BLaER1 (cell line): ENCODE data around the gene FOLR1.

ENCODE experiments used
- H3K27ac ChIP-seq: shearing (Covaris generic); formaldehyde crosslinking; 2 replicates; pipeline ENCODE4 v1.8.1; 2022
- H3K27me3 ChIP-seq: shearing (Covaris generic); formaldehyde crosslinking; 2 replicates; pipeline ENCODE4 v1.8.1; 2022
- H3K36me3 ChIP-seq: shearing (Covaris generic); formaldehyde crosslinking; 2 replicates; pipeline ENCODE4 v1.8.1; 2022
- H3K4me1 ChIP-seq: shearing (Covaris generic); formaldehyde crosslinking; 2 replicates; pipeline ENCODE4 v1.8.1; 2022
- H3K4me2 ChIP-seq: shearing (Covaris generic); formaldehyde crosslinking; 2 replicates; pipeline ENCODE4 v1.8.1; 2022
- H3K4me3 ChIP-seq: shearing (Covaris generic); formaldehyde crosslinking; 2 replicates; pipeline ENCODE4 v1.8.1; 2022
- H3K9ac ChIP-seq: shearing (Covaris generic); formaldehyde crosslinking; 2 replicates; pipeline ENCODE4 v1.8.1; 2022
- H3K9me3 ChIP-seq: shearing (Covaris generic); formaldehyde crosslinking; 2 replicates; pipeline ENCODE4 v1.8.1; 2022
- H4K20me1 ChIP-seq: shearing (Covaris generic); formaldehyde crosslinking; 2 replicates; pipeline ENCODE4 v1.8.1; 2022
- Cebpa-rat ChIP-seq: shearing (Covaris generic); IDR thresholded peaks from 2 replicates; pipeline ENCODE4 v1.8.1; 2022

Gene FOLR1

DNA sequence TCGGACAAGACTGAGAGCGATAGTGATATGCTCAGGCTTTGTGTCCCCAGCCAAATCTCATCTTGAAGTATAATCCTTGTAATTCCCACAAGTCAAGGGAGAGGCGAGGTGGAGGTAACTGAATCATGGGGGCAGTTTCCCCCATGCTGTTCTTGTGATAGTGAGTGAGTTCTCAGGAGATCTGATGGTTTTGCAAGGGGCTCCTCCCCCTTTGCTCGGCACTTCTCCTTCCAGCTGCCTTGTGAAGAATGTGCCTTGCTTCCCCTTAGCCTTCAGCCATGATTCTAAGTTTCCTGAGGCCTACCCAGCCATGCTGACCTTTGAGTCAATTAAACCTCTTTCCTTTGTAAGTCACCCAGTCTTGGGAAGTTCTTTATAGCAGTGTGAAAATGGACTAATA lies 17.2 kb downstream of the FOLR1 start:
- H3K9ac ChIP-seq = no peak overlapping the region
- TF ChIP-seq Cebpa-rat = no peak
- 0 out of 2 replicates have a peak, but pooled peaks cover 9% of the 10 kb centered on the region for H3K4me1 ChIP-seq
- no peaks in the 10 kb centered on the region for H3K27me3 ChIP-seq
- H3K9me3 ChIP-seq = peaks cover 30% of the 10 kb centered on the region
- H3K27ac ChIP-seq = no peak overlapping the region
- H3K36me3 ChIP-seq = no peaks in the 10 kb centered on the region
- no peaks in the 10 kb centered on the region for H4K20me1 ChIP-seq
- no peak overlapping the region for H3K4me2 ChIP-seq
- no peak overlapping the region for H3K4me3 ChIP-seq

- Histone ChIP-seq H3K4me3 (no peak within 1 kb of the TSS), H3K9ac (no peak within 1 kb of the TSS), H3K4me2 (peak within 1 kb of the TSS; percentile 82), H4K20me1 (no peaks in the 10 kb centered on the region), H3K4me1 (peaks cover 49% of the 10 kb centered on the region), H3K36me3 (no peaks in the 10 kb centered on the region), H3K9me3 (no peaks in the 10 kb centered on the region), H3K27me3 (no peaks in the 10 kb centered on the region), H3K27ac (peak within 1 kb of the TSS; percentile 69; the same call in 1 of the 2 replicates)
- TF ChIP-seq Cebpa-rat = no peak
These were observed 24.7 kb downstream of the FOLR1 start, which contains the start of gene FOLR2 for GRCh38 chr11:72216638-72217037. Gene FOLR2, plus strand, starts transcription at chr11:72216794. Its CDS starts 1,791 bp downstream, at chr11:72218585.

DNA sequence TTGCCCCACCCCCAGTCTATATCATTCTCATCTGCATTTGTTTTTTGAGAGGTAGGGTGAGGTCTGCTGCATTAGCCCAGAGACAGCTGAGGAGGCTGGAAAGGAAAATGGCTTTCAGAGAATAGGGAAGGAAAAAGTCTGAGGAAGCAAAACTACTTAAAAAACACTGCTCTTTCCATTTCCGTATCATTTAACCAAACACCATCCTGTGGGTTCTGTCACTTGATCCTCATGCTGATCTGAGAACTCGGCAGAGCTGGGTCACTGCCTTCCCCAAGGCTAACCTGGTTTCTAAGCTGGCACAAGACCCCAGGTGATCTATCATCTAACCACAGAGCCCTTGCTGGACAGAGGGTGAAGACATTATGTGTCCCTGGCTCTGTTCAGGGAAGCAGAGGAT lies 25.9 kb downstream of the FOLR1 start:
- peak overlapping the region; percentile 39 for H3K9ac ChIP-seq
- TF ChIP-seq Cebpa-rat = no peak
- H3K4me3 ChIP-seq = no peak overlapping the region
- peak overlapping the region; percentile 69 for H3K27ac ChIP-seq
- peak overlapping the region; percentile 82 for H3K4me2 ChIP-seq
- peaks cover 60% of the 10 kb centered on the region for H3K4me1 ChIP-seq
- no peaks in the 10 kb centered on the region for H3K36me3 ChIP-seq
- H3K9me3 ChIP-seq = no peaks in the 10 kb centered on the region
- no peaks in the 10 kb centered on the region for H4K20me1 ChIP-seq
- no peaks in the 10 kb centered on the region for H3K27me3 ChIP-seq

- peak overlapping the region; percentile 69 for H3K27ac ChIP-seq
- no peaks in the 10 kb centered on the region for H3K27me3 ChIP-seq
- H3K36me3 ChIP-seq = no peaks in the 10 kb centered on the region
- peak overlapping the region; percentile 82 for H3K4me2 ChIP-seq
- no peak for TF ChIP-seq Cebpa-rat
- no peaks in the 10 kb centered on the region for H4K20me1 ChIP-seq
- peak overlapping the region; percentile 39 for H3K9ac ChIP-seq
- H3K4me3 ChIP-seq = no peak overlapping the region
- H3K4me1 ChIP-seq = peaks cover 60% of the 10 kb centered on the region
- no peaks in the 10 kb centered on the region for H3K9me3 ChIP-seq
These were observed 26.4 kb downstream of the FOLR1 start for GRCh38 chr11:72218251-72218745.

- H3K9me3 ChIP-seq = no peaks in the 10 kb centered on the region
- no peaks in the 10 kb centered on the region for H3K36me3 ChIP-seq
- H3K4me2 ChIP-seq = peak overlapping the region; percentile 100
These were observed 28.9 kb downstream of the FOLR1 start for GRCh38 chr11:72220696-72221363.

DNA sequence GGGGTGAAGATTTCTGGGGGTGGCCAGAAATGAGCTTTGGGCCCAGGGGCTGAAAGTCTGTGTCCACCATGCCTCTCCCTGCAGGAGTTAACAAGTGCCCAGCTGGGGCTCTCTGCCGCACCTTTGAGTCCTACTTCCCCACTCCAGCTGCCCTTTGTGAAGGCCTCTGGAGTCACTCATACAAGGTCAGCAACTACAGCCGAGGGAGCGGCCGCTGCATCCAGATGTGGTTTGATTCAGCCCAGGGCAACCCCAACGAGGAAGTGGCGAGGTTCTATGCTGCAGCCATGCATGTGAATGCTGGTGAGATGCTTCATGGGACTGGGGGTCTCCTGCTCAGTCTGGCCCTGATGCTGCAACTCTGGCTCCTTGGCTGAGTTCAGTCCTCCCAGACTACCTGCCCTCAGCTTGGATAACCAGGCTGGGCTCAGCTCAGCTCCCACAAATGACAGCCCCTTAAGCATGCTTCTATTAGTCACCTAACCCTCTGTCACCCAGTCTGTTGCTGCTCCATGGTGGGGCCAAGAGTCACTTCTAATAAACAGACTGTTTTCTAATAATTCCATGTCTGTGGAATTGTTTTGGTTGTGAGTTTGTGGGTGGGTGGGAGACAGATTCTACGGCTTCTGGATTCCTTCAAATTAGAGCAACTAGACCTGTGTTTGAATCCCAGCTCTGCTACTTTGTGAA lies 29.6 kb downstream of the FOLR1 start:
- Histone ChIP-seq H3K36me3 (peaks cover 5% of the 10 kb centered on the region), H3K4me3 (peak overlapping the region; percentile 20; the same call in 1 of the 2 replicates), H3K4me1 (peaks cover 64% of the 10 kb centered on the region), H3K27me3 (no peaks in the 10 kb centered on the region), H3K27ac (peak overlapping the region; percentile 98), H3K9me3 (no peaks in the 10 kb centered on the region), H4K20me1 (peaks cover 14% of the 10 kb centered on the region), H3K4me2 (peak overlapping the region; percentile 100), H3K9ac (peak overlapping the region; percentile 82)
- no peak for TF ChIP-seq Cebpa-rat

More at GRCh38 chr11:72220696-72221363, 28.9 kb downstream of the FOLR1 start:
- Histone ChIP-seq H4K20me1 (peaks cover 7% of the 10 kb centered on the region), H3K4me1 (peaks cover 62% of the 10 kb centered on the region), H3K27me3 (no peaks in the 10 kb centered on the region), H3K9ac (peak overlapping the region; percentile 82; the same call in 1 of the 2 replicates), H3K4me3 (peak overlapping the region; percentile 20; the same call in 1 of the 2 replicates), H3K27ac (peak overlapping the region; percentile 98)
- no peak for TF ChIP-seq Cebpa-rat

- Histone ChIP-seq H3K4me2 (peak overlapping the region; percentile 100), H3K4me3 (peak overlapping the region; percentile 93), H3K36me3 (peaks cover 12% of the 10 kb centered on the region), H3K27ac (peak overlapping the region; percentile 98), H3K27me3 (no peaks in the 10 kb centered on the region), H3K4me1 (peaks cover 64% of the 10 kb centered on the region), H4K20me1 (peaks cover 22% of the 10 kb centered on the region), H3K9ac (peak overlapping the region; percentile 82), H3K9me3 (no peaks in the 10 kb centered on the region)
- TF ChIP-seq Cebpa-rat = no peak
These were observed 30.4 kb downstream of the FOLR1 start for GRCh38 chr11:72222106-72222891.

DNA sequence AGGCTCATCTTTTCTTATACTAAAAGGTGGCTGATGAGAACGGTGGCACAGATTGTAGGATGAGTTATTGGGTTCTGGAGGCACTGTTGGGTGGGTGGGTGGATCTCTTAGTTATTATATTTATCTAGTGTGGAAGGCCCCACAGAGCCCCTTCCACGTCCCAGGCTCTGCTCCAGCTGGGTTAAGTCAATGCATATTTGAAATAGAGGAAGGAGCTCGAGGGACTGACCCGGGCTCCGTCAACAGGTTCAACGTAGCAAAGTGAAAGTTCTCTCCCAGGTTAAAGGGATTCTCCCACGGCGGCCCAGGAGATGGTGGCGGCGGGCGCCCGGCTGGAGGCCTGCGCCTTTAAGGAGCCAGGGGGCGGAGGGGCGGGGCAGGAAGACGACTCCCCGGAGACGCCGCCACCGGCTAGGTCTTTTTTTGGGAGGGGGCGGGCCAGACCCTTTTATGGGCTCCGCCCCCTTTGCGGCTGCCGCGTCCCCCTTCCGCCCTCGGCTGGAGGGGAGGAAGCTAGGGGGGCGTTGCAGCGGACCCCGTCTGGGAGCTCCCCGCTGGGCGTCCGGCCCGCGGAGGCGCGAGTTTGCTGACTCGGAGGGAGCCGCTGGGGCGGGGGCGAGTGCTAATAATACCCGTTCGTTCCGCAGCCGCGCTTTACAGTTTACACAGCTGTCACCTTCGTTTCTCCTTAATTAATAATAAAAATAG lies 31.1 kb downstream of the FOLR1 start:
- TF ChIP-seq Cebpa-rat = no peak
- peaks cover 30% of the 10 kb centered on the region for H4K20me1 ChIP-seq
- H3K9me3 ChIP-seq = no peaks in the 10 kb centered on the region
- peaks cover 20% of the 10 kb centered on the region for H3K36me3 ChIP-seq
- H3K27me3 ChIP-seq = no peaks in the 10 kb centered on the region
- H3K4me3 ChIP-seq = peak overlapping the region; percentile 93
- peak overlapping the region; percentile 100 for H3K4me2 ChIP-seq
- peak overlapping the region; percentile 97 for H3K9ac ChIP-seq
- peaks cover 62% of the 10 kb centered on the region for H3K4me1 ChIP-seq
- peak overlapping the region; percentile 98 for H3K27ac ChIP-seq
